GM19239 (cell line): ENCODE measurements around the gene HUNK.
A peak's percentile ranks its signal among the peaks of the same experiment; 100 is the strongest.
"Not testable (repeated sequence)": the region's sequence is repeated elsewhere in the genome, so short reads cannot be mapped to it uniquely, and the experiment has no call there.

Experiments
- DNase-seq: peaks from one replicate; pipeline ENCODE4 v3.0.0; 2011; ENCODE audit warnings: low spot score; ENCODE audit not compliant: insufficient read length
- FAIRE-seq: peaks from 2 replicates; lab custom pipeline; 2011; peaks lifted over from hg19 to GRCh38; lab: Jason Lieb, UNC

Gene HUNK

GRCh38 chr21:31872452-31873274, at the start of gene HUNK:
TSS of gene HUNK (plus strand) at chr21:31873020. CDS start at chr21:31873675, 655 bp downstream.
- no peak for DNase-seq

GRCh38 chr21:31829736-31830472, 42.9 kb upstream of the HUNK start:
- no peak for DNase-seq
- no peak for FAIRE-seq

More at GRCh38 chr21:31872452-31873274, at the start of gene HUNK:
- FAIRE-seq, result no peak

- no peak for FAIRE-seq
Measured at GRCh38 chr21:31830701-31831100, 42.1 kb upstream of the HUNK start.

GRCh38 chr21:31837041-31837440, 35.8 kb upstream of the HUNK start:
- FAIRE-seq (no peak), DNase-seq (no peak)

More at GRCh38 chr21:31830701-31831100, 42.1 kb upstream of the HUNK start:
- no peak for DNase-seq

- FAIRE-seq (no peak), DNase-seq (no peak)
Measured at GRCh38 chr21:31837618-31838390, 35.0 kb upstream of the HUNK start.

- DNase-seq (no peak), FAIRE-seq (no peak)
Measured at GRCh38 chr21:31838586-31839355, 34.0 kb upstream of the HUNK start.

- FAIRE-seq (no peak), DNase-seq (no peak)
Measured at GRCh38 chr21:31844206-31844605, 28.6 kb upstream of the HUNK start.

- FAIRE-seq (no peak), DNase-seq (no peak)
Measured at GRCh38 chr21:31845151-31845729, 27.6 kb upstream of the HUNK start.

GRCh38 chr21:31846690-31847089, 26.1 kb upstream of the HUNK start:
- FAIRE-seq (no peak), DNase-seq (no peak)

- DNase-seq (no peak), FAIRE-seq (no peak)
Measured at GRCh38 chr21:31847761-31848160, 25.1 kb upstream of the HUNK start.

GRCh38 chr21:31848326-31848985, 24.4 kb upstream of the HUNK start:
- no peak for FAIRE-seq
- no peak for DNase-seq

- no peak for FAIRE-seq
- no peak for DNase-seq
Measured at GRCh38 chr21:31850886-31851285, 21.9 kb upstream of the HUNK start.

- FAIRE-seq, result no peak
- no peak for DNase-seq
Measured at GRCh38 chr21:31855180-31855579, 17.6 kb upstream of the HUNK start.

GRCh38 chr21:31857096-31857495, 15.7 kb upstream of the HUNK start:
- DNase-seq, result no peak
- FAIRE-seq, result no peak

GRCh38 chr21:31857631-31858030, 15.2 kb upstream of the HUNK start:
- not testable (repeated sequence) for FAIRE-seq, DNase-seq

- DNase-seq, result no peak
- no peak for FAIRE-seq
Measured at GRCh38 chr21:31860851-31861250, 12.0 kb upstream of the HUNK start.

- FAIRE-seq (no peak), DNase-seq (no peak)
Measured at GRCh38 chr21:31862078-31862477, 10.7 kb upstream of the HUNK start.

- no peak for DNase-seq
- FAIRE-seq, result no peak
Measured at GRCh38 chr21:31865429-31865970, 7.3 kb upstream of the HUNK start.

GRCh38 chr21:31866077-31866511, 6.7 kb upstream of the HUNK start:
- DNase-seq (peak; percentile 65), FAIRE-seq (peak; percentile 82)
